OCI-M2 (cell line): ENCODE data around the gene ATP8A2.

Experiments
- DNase-seq: peaks from one replicate; lab custom pipeline; 2025; ENCODE audit not compliant: unreplicated experiment; lab: John Stamatoyannopoulos, UW

ATP8A2 gene

GRCh38 chr13:25874064-25874737 lies 502.4 kb downstream of the ATP8A2 start:
- DNase-seq = no peak

GRCh38 chr13:25874907-25875306 lies 503.1 kb downstream of the ATP8A2 start:
- DNase-seq = no peak

GRCh38 chr13:25876247-25876646 lies 504.5 kb downstream of the ATP8A2 start:
- no peak for DNase-seq

GRCh38 chr13:25879466-25879865 lies 507.7 kb downstream of the ATP8A2 start:
- DNase-seq = no peak

GRCh38 chr13:25881136-25881926 lies 509.6 kb downstream of the ATP8A2 start:
- no peak for DNase-seq

- DNase-seq = no peak
Measured at GRCh38 chr13:25881971-25882451, 510.2 kb downstream of the ATP8A2 start.

- DNase-seq = no peak
Measured at GRCh38 chr13:25882466-25883357, 510.9 kb downstream of the ATP8A2 start.

GRCh38 chr13:25885418-25885817 lies 513.6 kb downstream of the ATP8A2 start:
- no peak for DNase-seq

- no peak for DNase-seq
Measured at GRCh38 chr13:25886438-25887214, 514.9 kb downstream of the ATP8A2 start.

GRCh38 chr13:25887962-25888655 lies 516.3 kb downstream of the ATP8A2 start:
- DNase-seq = no peak

- no peak for DNase-seq
Measured at GRCh38 chr13:25890671-25891212, 519.0 kb downstream of the ATP8A2 start.

GRCh38 chr13:25898991-25899390 lies 527.2 kb downstream of the ATP8A2 start:
- no peak for DNase-seq

GRCh38 chr13:25899464-25899863 lies 527.7 kb downstream of the ATP8A2 start:
- no peak for DNase-seq

GRCh38 chr13:25899952-25900351 lies 528.2 kb downstream of the ATP8A2 start:
- no peak for DNase-seq

GRCh38 chr13:25901460-25902376 lies 529.9 kb downstream of the ATP8A2 start:
- DNase-seq = no peak

GRCh38 chr13:25902455-25902854 lies 530.7 kb downstream of the ATP8A2 start:
- no peak for DNase-seq

- DNase-seq = no peak
Measured at GRCh38 chr13:25902891-25903341, 531.1 kb downstream of the ATP8A2 start.

- DNase-seq = no peak
Measured at GRCh38 chr13:25904830-25905229, 533.1 kb downstream of the ATP8A2 start.

GRCh38 chr13:25905611-25906010 lies 533.8 kb downstream of the ATP8A2 start:
- no peak for DNase-seq
